Gastroesophageal sphincter (tissue), 3 donors: ENCODE results near the gene C10orf120.

Experiments
- EP300 ChIP-seq: sonication (generic); formaldehyde crosslinking; IDR thresholded peaks from one replicate; pipeline ENCODE4 v1.6.1; 2017; ENCODE audit warnings: antibody characterized with exemption, mild to moderate bottlenecking
- TF ChIP-seq, protein P1 (sequence below), 4 experiments: fragments of 200-600 bp in 2 of 4; fragments of 450-650 bp in 2 of 4; sonication (generic) in 1 of 4; IDR thresholded peaks; one replicate each; pipeline ENCODE4 v1.5.1; 2017 to 2019; ENCODE audit warnings: antibody characterized with exemption in 4 of 4, mild to moderate bottlenecking in 2 of 4, moderate library complexity in 2 of 4

DNA sequence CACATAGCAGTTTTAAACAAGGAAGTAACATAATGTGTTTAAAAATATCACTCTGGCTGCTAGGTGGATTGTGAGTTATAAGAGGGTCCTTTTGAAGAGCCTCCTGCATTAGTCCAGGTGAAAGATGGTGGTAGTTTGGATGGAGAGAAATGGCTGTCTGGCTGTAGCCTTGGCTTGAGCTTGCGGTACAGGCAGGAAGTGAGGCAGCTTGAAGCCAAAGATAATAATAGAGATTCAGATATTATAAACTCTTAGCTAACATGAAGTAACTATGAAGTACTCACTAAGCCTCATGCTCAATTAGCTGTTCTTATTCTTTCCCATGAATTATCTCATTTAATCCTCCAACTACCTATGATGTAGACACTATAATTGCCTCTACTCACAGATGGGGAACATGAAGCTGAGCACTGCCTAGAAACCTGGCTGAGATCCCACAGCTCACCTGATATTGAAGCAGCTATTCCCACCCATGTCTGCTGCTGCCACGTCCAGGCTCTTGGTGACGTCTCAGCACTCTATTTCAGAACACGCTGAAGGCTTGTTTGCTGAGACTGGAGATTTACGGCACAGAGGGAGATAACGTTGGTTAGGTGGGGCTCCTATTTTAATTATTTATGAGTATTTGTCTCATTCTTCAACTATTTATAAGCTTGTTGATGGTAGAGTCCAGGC, 10.4 kb downstream of the C10orf120 start:
- no peak for TF ChIP-seq EP300
- TF ChIP-seq, protein P1, sequence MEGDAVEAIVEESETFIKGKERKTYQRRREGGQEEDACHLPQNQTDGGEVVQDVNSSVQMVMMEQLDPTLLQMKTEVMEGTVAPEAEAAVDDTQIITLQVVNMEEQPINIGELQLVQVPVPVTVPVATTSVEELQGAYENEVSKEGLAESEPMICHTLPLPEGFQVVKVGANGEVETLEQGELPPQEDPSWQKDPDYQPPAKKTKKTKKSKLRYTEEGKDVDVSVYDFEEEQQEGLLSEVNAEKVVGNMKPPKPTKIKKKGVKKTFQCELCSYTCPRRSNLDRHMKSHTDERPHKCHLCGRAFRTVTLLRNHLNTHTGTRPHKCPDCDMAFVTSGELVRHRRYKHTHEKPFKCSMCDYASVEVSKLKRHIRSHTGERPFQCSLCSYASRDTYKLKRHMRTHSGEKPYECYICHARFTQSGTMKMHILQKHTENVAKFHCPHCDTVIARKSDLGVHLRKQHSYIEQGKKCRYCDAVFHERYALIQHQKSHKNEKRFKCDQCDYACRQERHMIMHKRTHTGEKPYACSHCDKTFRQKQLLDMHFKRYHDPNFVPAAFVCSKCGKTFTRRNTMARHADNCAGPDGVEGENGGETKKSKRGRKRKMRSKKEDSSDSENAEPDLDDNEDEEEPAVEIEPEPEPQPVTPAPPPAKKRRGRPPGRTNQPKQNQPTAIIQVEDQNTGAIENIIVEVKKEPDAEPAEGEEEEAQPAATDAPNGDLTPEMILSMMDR (IDR thresholded peaks at IDR 0.05): no peak
